ENCODE data around the gene MTTP. TPM values are rescaled to one million over a fixed set of nuclear protein-coding genes. Genes with fewer than 3 reads are reported as not detected.

The MTTP gene
- polyA plus RNA-seq, 4 donors: 5.8 to 15.8 (median 11.4) TPM

- no peak for DNase-seq (ENCODE audit: low read depth in 4 of 4, low spot score in 2 of 4)
These were observed 62.5 kb downstream of the MTTP start for GRCh38 chr4:99637174-99637573.

DNA sequence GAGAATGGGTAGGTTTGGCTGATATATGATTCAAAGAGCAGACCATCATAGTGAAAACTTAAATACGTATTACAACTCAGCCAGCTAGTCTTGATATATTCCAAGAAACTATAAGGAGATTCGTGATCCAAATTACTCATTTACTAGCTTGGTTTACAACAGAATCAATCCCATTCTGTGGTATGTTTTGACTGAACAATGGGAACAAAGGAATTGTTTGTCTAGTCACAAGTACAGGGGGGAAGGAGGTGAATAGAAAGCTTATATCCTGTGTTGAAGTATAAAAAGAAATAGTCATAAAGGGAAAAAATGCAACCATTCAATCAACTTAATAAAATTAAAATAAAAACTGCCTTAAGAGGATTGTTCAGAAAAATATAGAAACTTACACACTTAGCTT is 66.1 kb downstream of the MTTP start:
- DNase-seq (ENCODE audit: low read depth in 4 of 4, low spot score in 2 of 4): no peak

DNA sequence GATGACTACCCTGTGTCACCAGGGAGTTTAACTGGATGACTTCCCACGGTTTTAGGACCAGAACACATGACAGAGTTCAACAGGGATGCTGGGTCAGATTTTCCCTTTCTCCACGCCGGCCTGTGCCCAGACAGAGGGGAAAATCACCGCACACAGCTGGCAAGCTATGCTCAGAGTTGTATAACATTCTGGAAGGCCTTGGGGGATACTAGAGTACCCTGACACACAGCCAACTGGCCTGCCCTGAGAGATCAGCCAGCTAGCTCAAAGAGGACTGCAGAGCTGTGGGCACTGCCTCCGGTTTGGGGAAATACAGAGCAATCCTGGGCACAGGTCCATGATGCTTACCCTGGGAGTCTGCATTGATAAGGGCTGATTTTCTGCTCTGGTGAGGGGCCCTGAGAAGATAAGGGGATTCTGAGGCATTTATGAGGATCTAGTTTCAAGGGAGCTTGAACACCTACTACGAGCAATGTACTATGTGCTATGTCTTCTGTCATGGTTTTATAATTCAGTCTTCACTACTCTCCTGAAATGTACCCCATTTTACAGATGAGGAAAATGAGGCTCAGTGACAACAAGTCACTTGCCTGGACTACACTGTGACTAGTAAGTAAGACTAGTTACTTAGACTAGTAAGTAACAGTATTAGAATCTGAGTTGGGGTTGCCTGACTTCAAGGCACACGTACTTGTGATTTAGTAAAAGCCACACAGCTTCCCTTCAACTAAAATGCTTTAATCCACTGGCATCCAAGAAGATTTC is 68.3 kb downstream of the MTTP start:
- DNase-seq (ENCODE audit: low read depth in 4 of 4, low spot score in 2 of 4): no peak

- no peak for DNase-seq (ENCODE audit: low read depth in 4 of 4, low spot score in 2 of 4)
These were observed 69.8 kb downstream of the MTTP start for GRCh38 chr4:99644453-99644852.

DNA sequence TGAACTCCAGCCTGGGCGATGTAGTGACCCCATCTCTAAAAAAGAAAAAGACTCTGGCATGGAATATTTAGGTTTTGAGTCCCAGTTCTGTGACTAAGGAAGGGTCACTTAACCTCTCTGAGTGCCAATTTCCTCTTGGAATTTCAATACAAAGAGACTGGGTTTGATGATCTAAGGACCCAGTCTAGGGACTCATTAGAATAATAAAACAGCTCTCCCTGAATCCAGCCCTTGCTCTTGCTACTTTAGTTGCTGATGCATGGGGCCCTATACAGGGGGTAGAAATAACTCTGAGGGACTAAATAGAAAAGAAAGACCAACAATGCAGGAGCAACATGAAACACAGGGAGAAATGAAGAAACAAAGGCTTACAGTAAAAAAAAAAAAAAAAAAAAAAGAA is 70.4 kb downstream of the MTTP start:
- no peak for DNase-seq (ENCODE audit: low read depth in 4 of 4, low spot score in 2 of 4)

DNA sequence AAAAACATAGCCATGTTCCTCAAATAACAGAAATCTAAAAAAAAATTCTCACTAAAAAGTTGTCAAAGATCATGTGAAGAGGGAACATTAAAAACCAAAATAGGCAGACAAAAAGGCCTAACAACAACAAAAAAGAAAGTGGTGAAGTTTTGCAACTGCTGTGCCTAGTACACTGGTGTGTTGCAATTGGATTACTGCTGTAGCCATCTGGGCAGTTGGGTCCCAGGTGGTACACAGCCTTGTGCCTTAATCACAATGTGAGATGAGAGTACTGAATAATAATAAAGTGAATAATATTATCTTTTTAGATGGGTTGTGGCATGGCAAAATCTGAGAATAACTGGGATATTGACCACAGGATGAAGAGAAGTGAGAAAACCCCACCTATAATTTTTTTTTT is 71.0 kb downstream of the MTTP start:
- no peak for DNase-seq (ENCODE audit: low read depth in 4 of 4, low spot score in 2 of 4)

- DNase-seq (ENCODE audit: low read depth in 4 of 4, low spot score in 2 of 4): no peak
These were observed 72.4 kb downstream of the MTTP start for GRCh38 chr4:99647071-99647470.

DNA sequence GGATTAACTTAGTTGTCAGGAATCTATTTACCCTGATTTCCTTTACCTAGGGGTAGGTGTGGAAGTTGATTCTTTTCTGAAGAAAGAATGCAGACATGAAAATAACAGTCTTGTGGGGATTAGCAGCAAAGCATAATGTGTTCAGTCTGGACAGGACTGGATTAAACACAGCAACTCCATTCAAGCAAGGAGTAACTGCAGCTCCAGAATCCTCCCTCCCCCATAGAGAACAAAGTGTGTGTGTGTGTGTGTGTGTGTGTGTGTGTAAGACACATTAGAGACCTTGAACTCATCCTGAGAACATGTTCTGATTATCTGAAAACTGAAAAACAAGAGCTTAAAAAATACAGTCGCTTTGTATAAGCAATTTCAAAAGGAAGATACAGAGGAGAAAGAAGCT is 73.7 kb downstream of the MTTP start:
- DNase-seq (ENCODE audit: low read depth in 4 of 4, low spot score in 2 of 4): peak in 1 of 4 donors; percentile 47

GRCh38 chr4:99649208-99649607 is 74.6 kb downstream of the MTTP start:
- DNase-seq (ENCODE audit: low read depth in 4 of 4, low spot score in 2 of 4): no peak

DNA sequence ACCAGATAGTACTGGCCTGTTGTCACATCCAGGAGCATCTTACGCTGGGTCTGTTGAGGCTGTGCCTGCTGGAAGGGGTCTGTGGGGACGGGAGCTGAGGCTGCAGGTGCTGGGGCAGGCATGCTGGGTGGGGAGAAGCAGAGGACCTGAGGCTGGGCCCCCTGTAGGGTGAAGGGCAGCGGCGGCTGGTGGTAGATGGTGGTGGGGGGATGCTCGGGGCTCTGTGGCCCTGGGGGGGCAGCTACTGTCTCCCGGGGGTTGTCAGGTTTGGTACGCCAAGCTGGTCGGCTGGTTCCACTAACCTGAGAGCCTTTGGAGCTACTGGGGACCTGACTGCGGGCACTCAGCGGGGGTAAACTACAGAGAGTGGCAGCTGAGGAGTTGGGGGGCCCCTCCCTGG is 75.2 kb downstream of the MTTP start:
- no peak for DNase-seq (ENCODE audit: low read depth in 4 of 4, low spot score in 2 of 4)

GRCh38 chr4:99651016-99651769 is 76.6 kb downstream of the MTTP start:
- no peak for DNase-seq (ENCODE audit: low read depth in 4 of 4, low spot score in 2 of 4)

GRCh38 chr4:99651811-99652485 is 77.3 kb downstream of the MTTP start:
- DNase-seq (ENCODE audit: low read depth in 4 of 4, low spot score in 2 of 4): no peak

GRCh38 chr4:99652596-99653436 is 78.2 kb downstream of the MTTP start:
- peak in 3 of 4 donors; percentile 56 to 71 (median 60) for DNase-seq (ENCODE audit: low read depth in 4 of 4, low spot score in 2 of 4)

GRCh38 chr4:99653916-99654315 is 79.3 kb downstream of the MTTP start:
- no peak for DNase-seq (ENCODE audit: low read depth in 4 of 4, low spot score in 2 of 4)

DNA sequence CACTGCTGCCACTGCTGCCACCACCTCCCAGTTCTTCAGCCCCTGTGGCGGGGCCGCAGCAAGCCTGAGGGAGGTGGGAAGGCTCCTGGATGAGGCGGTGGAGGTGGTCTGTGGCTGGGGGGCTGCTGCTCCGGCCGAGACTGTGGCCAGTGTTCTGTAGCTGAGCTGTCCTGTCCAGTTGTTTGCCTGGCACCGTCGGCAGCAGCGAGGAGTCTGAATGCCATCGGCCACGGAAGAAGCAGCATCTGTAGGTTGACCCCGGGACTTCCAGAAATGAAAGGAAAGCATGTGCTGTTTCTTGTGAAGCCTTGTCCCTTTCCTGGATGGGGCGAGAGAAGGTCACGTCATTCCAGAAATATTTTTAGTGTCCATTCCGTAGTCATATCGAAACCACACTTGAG is 79.7 kb downstream of the MTTP start:
- no peak for DNase-seq (ENCODE audit: low read depth in 4 of 4, low spot score in 2 of 4)

GRCh38 chr4:99655308-99656081 is 80.9 kb downstream of the MTTP start:
- DNase-seq (ENCODE audit: low read depth in 4 of 4, low spot score in 2 of 4): no peak

DNA sequence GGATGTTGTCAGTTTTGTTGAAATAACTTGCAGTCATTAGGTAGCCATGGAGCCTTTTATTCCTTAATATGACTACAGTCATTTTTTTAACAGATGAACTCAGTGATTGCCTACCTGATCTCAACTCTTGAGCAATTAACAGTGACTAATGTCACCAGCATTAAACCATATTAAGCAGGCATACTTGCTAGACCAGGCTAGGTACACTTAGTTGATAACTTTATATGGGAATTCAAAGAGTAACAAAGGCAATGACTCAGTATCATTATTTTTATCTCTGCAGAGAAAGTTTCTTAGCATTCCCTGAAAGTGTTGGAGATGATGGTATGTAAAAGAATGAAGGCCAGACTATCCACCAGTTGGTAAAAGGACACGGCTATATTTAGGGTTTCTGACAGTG is 83.2 kb downstream of the MTTP start, which contains the start of gene C4orf54:
C4orf54 (minus strand) TSS at position 31 of the 400 bp plus-strand sequence. CDS start 3,180 bp downstream, outside the sequence.
- DNase-seq (ENCODE audit: low read depth in 4 of 4, low spot score in 2 of 4): no peak

DNA sequence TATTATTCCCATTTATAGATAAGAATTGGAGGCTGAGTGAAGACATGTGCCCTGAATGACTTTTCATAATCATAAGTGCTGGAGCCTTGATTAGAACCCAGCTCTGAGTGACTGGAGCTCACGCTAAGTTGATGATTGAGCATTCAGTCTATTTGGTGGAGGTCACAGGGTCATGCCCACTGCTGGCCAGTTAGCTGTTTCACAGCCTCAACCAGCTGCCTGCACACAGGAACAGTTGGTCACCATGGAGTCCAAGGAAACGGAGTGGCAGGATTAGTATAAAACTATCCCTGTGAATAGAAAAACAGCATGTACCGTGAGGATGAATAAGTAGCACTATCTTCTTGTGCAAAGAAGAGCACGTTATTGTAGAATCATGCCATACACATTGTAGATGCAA is 84.0 kb downstream of the MTTP start:
- no peak for DNase-seq (ENCODE audit: low read depth in 4 of 4, low spot score in 2 of 4)

- no peak for DNase-seq (ENCODE audit: low read depth in 4 of 4, low spot score in 2 of 4)
These were observed 87.3 kb downstream of the MTTP start for GRCh38 chr4:99661907-99662306.

- DNase-seq (ENCODE audit: low read depth in 4 of 4, low spot score in 2 of 4): no peak
These were observed 90.1 kb downstream of the MTTP start for GRCh38 chr4:99664716-99665115.
